Dedifferentiated amniotic fluid mesenchymal stem cell (primary cell): ENCODE data around the gene SUB1.
"Not testable (repeated sequence)": the region's sequence is repeated elsewhere in the genome, so short reads cannot be mapped to it uniquely, and the experiment has no call there.

Experiments used
- DNase-seq: peaks from one replicate; pipeline ENCODE4 v3.0.0-alpha.2; 2016; ENCODE audit errors: extremely low spot score

The SUB1 gene

GRCh38 chr5:32585446-32586275 lies at the start of gene SUB1:
TSS of gene SUB1 (plus strand) at chr5:32585557. CDS start at chr5:32588513, 2,956 bp downstream.
- DNase-seq: peak; percentile 86

GRCh38 chr5:32536246-32536645 lies 49.1 kb upstream of the SUB1 start:
- no peak for DNase-seq

GRCh38 chr5:32537437-32538029 lies 47.8 kb upstream of the SUB1 start:
- peak; percentile 28 for DNase-seq

GRCh38 chr5:32538031-32538547 lies 47.3 kb upstream of the SUB1 start:
- DNase-seq: no peak

- no peak for DNase-seq
Measured at GRCh38 chr5:32539981-32540845, 45.1 kb upstream of the SUB1 start.

- DNase-seq: no peak
Measured at GRCh38 chr5:32541241-32541640, 44.1 kb upstream of the SUB1 start.

GRCh38 chr5:32542216-32543059 lies 42.9 kb upstream of the SUB1 start:
- no peak for DNase-seq

- DNase-seq: no peak
Measured at GRCh38 chr5:32543291-32543690, 42.1 kb upstream of the SUB1 start.

GRCh38 chr5:32545102-32545800 lies 40.1 kb upstream of the SUB1 start:
- DNase-seq: no peak

- no peak for DNase-seq
Measured at GRCh38 chr5:32551194-32551593, 34.2 kb upstream of the SUB1 start.

- DNase-seq: no peak
Measured at GRCh38 chr5:32551865-32552264, 33.5 kb upstream of the SUB1 start.

GRCh38 chr5:32552491-32552890 lies 32.9 kb upstream of the SUB1 start:
- not testable (repeated sequence) for DNase-seq

GRCh38 chr5:32552936-32553335 lies 32.4 kb upstream of the SUB1 start:
- no peak for DNase-seq

GRCh38 chr5:32554181-32554780 lies 31.1 kb upstream of the SUB1 start:
- not testable (repeated sequence) for DNase-seq

- DNase-seq: not testable (repeated sequence)
Measured at GRCh38 chr5:32556543-32556942, 28.8 kb upstream of the SUB1 start.

GRCh38 chr5:32559411-32559810 lies 25.9 kb upstream of the SUB1 start:
- no peak for DNase-seq

GRCh38 chr5:32559921-32560320 lies 25.4 kb upstream of the SUB1 start:
- no peak for DNase-seq

GRCh38 chr5:32562056-32562455 lies 23.3 kb upstream of the SUB1 start:
- no peak for DNase-seq

- no peak for DNase-seq
Measured at GRCh38 chr5:32562843-32563242, 22.5 kb upstream of the SUB1 start.

GRCh38 chr5:32563614-32564013 lies 21.7 kb upstream of the SUB1 start:
- DNase-seq: no peak
